Tibial nerve (tissue), 4 donors: ENCODE data around the gene TTLL6.

Source experiments
- CTCF ChIP-seq, 5 experiments: fragments of 200-600 bp in 3 of 5; fragments of 450-650 bp in 2 of 5; sonication (generic) in 3 of 5; IDR thresholded peaks; one replicate each; pipeline ENCODE4 v1.5.1; 2016 to 2019; ENCODE audit warnings: antibody characterized with exemption in 5 of 5, mild to moderate bottlenecking in 3 of 5, moderate library complexity in 2 of 5
- EP300 ChIP-seq, 2 donors: sonication (generic); formaldehyde crosslinking; IDR thresholded peaks; one replicate each; pipeline ENCODE4 v1.6.1; 2017; ENCODE audit warnings: antibody characterized with exemption in 2 of 2, mild to moderate bottlenecking in 1 of 2
- POLR2A ChIP-seq, 2 donors: fragments of 450-650 bp; IDR thresholded peaks; one replicate each; pipeline ENCODE4 v1.6.1; 2017; ENCODE audit warnings: antibody characterized with exemption in 2 of 2, mild to moderate bottlenecking in 2 of 2, moderate library complexity in 2 of 2

GRCh38 chr17:48770954-48771353, 46.1 kb downstream of the TTLL6 start:
- TF ChIP-seq CTCF (IDR thresholded peaks at IDR 0.05) (no peak), EP300 (IDR thresholded peaks at IDR 0.05) (no peak), POLR2A (IDR thresholded peaks at IDR 0.05) (no peak)
